Measurements from ENCODE around the gene MBNL1.

The MBNL1 gene

GRCh38 chr3:152295344-152295743 is 26.6 kb downstream of the MBNL1 start:
- H3K36me3 ChIP-seq, result no peaks in the 10 kb centered on the region

GRCh38 chr3:152295806-152296205 is 27.1 kb downstream of the MBNL1 start:
- no peak for TF ChIP-seq CTCF (IDR thresholded peaks at IDR 0.05; ENCODE audit: low read depth, low read length)
- Histone ChIP-seq H3K9me3 (ENCODE audit: severe bottlenecking) (no peaks in the 10 kb centered on the region), H3K27me3 (ENCODE audit: insufficient read depth, low read depth, severe bottlenecking) (no peaks in the 10 kb centered on the region), H3K27ac (no peak overlapping the region), H3K4me3 (ENCODE audit: low read depth, low read length) (no peak overlapping the region), H3K36me3 (no peaks in the 10 kb centered on the region)
- no peak for DNase-seq

More at GRCh38 chr3:152295344-152295743, 26.6 kb downstream of the MBNL1 start:
- no peak for TF ChIP-seq CTCF (IDR thresholded peaks at IDR 0.05; ENCODE audit: low read depth, low read length)
- Histone ChIP-seq H3K4me3 (ENCODE audit: low read depth, low read length) (no peak overlapping the region), H3K27ac (no peak overlapping the region), H3K9me3 (ENCODE audit: severe bottlenecking) (no peaks in the 10 kb centered on the region), H3K27me3 (ENCODE audit: insufficient read depth, low read depth, severe bottlenecking) (no peaks in the 10 kb centered on the region)
- no peak for DNase-seq

GRCh38 chr3:152296382-152296781 is 27.7 kb downstream of the MBNL1 start:
- DNase-seq, result no peak
- Histone ChIP-seq H3K4me3 (ENCODE audit: low read depth, low read length) (no peak overlapping the region), H3K9me3 (ENCODE audit: severe bottlenecking) (no peaks in the 10 kb centered on the region), H3K36me3 (no peaks in the 10 kb centered on the region), H3K27me3 (ENCODE audit: insufficient read depth, low read depth, severe bottlenecking) (no peaks in the 10 kb centered on the region), H3K27ac (no peak overlapping the region)
- no peak for TF ChIP-seq CTCF (IDR thresholded peaks at IDR 0.05; ENCODE audit: low read depth, low read length)

- Histone ChIP-seq H3K27ac (no peak overlapping the region), H3K9me3 (ENCODE audit: severe bottlenecking) (no peaks in the 10 kb centered on the region), H3K4me3 (ENCODE audit: low read depth, low read length) (no peak overlapping the region), H3K36me3 (no peaks in the 10 kb centered on the region), H3K27me3 (ENCODE audit: insufficient read depth, low read depth, severe bottlenecking) (no peaks in the 10 kb centered on the region)
- TF ChIP-seq CTCF (IDR thresholded peaks at IDR 0.05; ENCODE audit: low read depth, low read length), result no peak
- DNase-seq, result no peak
These were observed 28.2 kb downstream of the MBNL1 start for GRCh38 chr3:152296971-152297370.

- H3K27ac ChIP-seq, result no peak overlapping the region
- no peaks in the 10 kb centered on the region for H3K9me3 ChIP-seq (ENCODE audit: severe bottlenecking)
- no peak for TF ChIP-seq CTCF (IDR thresholded peaks at IDR 0.05; ENCODE audit: low read depth, low read length)
- no peak overlapping the region for H3K4me3 ChIP-seq (ENCODE audit: low read depth, low read length)
- no peaks in the 10 kb centered on the region for H3K27me3 ChIP-seq (ENCODE audit: insufficient read depth, low read depth, severe bottlenecking)
- H3K36me3 ChIP-seq, result no peaks in the 10 kb centered on the region
- no peak for DNase-seq
These were observed 29.9 kb downstream of the MBNL1 start for GRCh38 chr3:152298393-152299248.

Measured in WERI-Rb-1 (cell line).